Stomach (tissue), 9 donors: Measurements from ENCODE around the gene RCAN2. TPM values are rescaled to one million over a fixed set of nuclear protein-coding genes. Genes with fewer than 3 reads are reported as not detected.
"Not testable (repeated sequence)": the region's sequence is repeated elsewhere in the genome, so short reads cannot be mapped to it uniquely, and the experiment has no call there.

Source experiments
- DNase-seq, 2 donors: peaks; one replicate each; pipeline versions ENCODE4 v3.0.0 to v3.0.0-alpha.2; 2013 to 2019
- H3K27ac ChIP-seq, 5 donors: fragments of 200-600 bp in 4 of 5; sonication (generic) in 4 of 5; one replicate each; pipeline ENCODE4 v1.5.1; 2013 to 2019; ENCODE audit warnings: mild to moderate bottlenecking in 1 of 5, moderate library complexity in 1 of 5
- H3K27me3 ChIP-seq, 3 donors: fragments of 200-600 bp; sonication (generic); one replicate each; pipeline ENCODE4 v1.5.1; 2017 to 2019; ENCODE audit warnings: mixed run types in 1 of 3
- H3K36me3 ChIP-seq, 4 donors: fragments of 200-600 bp; sonication (generic); 1 replicate in 3 of 4; 2 replicates in 1 of 4; pipeline ENCODE4 v1.5.1; 2016 to 2019
- H3K4me1 ChIP-seq, 4 donors: fragments of 200-600 bp; sonication (generic); one replicate each; pipeline ENCODE4 v1.5.1; 2016 to 2019
- H3K4me3 ChIP-seq, 4 donors: fragments of 200-600 bp; sonication (generic) in 3 of 4; one replicate each; pipeline ENCODE4 v1.5.1; 2016 to 2019; ENCODE audit warnings: mild to moderate bottlenecking in 1 of 4
- H3K9me3 ChIP-seq, 4 donors: fragments of 200-600 bp; sonication (generic); one replicate each; pipeline ENCODE4 v1.5.1; 2016 to 2019
- EP300 ChIP-seq: sonication (generic); formaldehyde crosslinking; IDR thresholded peaks from one replicate; pipeline ENCODE4 v1.6.1; 2017; ENCODE audit warnings: antibody characterized with exemption
- POLR2A ChIP-seq, 4 donors: fragments of 450-650 bp; IDR thresholded peaks; one replicate each; pipeline ENCODE4 v1.6.1; 2016; ENCODE audit warnings: antibody characterized with exemption in 4 of 4, control low read depth in 2 of 4, mild to moderate bottlenecking in 1 of 4, moderate library complexity in 1 of 4
- POLR2AphosphoS5 ChIP-seq, 3 donors: sonication (generic); formaldehyde crosslinking; IDR thresholded peaks; one replicate each; pipeline ENCODE4 v1.6.1; 2016; ENCODE audit warnings: antibody characterized with exemption in 3 of 3
- WGBS, 5 donors: extraction: QIAGEN DNeasy Blood & Tissue Kit in 3 of 5; methylation state at CpG; one replicate each; pipeline versions ENCODE4 v1.1.5 to v1.1.7; 2013 to 2018; 5-methylcytosine and 5-hydroxymethylcytosine counted together
- intact Hi-C: fragments of 100-400 bp; cut with DNase I; formaldehyde crosslinking; loops from one replicate; pipeline ENCODE4 v1.15.1; 2023; ENCODE audit warnings: low total_unique reads
- polyA plus RNA-seq, 3 donors: library from polyadenylated mRNA; stranded (reverse); fragments of 200-250 nt; gene quantifications; one replicate each; pipeline ENCODE4 v1.2.3, GENCODE V29; 2013
- total RNA-seq, 5 donors: library from RNA; depleted of rRNA; stranded (reverse); fragments of >200 nt; gene quantifications; one replicate each; pipeline versions ENCODE4 v1.1.0 to v1.2.3, GENCODE V29; 2014 to 2016
- TF ChIP-seq, protein P1 (sequence below), 7 experiments: fragments of 450-650 bp in 4 of 7; fragments of 200-600 bp in 3 of 7; sonication (generic) in 3 of 7; IDR thresholded peaks; one replicate each; pipeline ENCODE4 v1.5.1; 2016 to 2019; ENCODE audit warnings: antibody characterized with exemption in 7 of 7, control low read depth in 2 of 7, mild to moderate bottlenecking in 1 of 7
- donor health status: healthy with polysubstance abuse.
- donor health status: Bipolar disorder and iron deficiency.
- donor health status: healthy.

The RCAN2 gene
- total and polyA plus RNA-seq, 8 donors, result 7.2 to 69.2 (median 21.4) TPM

DNA sequence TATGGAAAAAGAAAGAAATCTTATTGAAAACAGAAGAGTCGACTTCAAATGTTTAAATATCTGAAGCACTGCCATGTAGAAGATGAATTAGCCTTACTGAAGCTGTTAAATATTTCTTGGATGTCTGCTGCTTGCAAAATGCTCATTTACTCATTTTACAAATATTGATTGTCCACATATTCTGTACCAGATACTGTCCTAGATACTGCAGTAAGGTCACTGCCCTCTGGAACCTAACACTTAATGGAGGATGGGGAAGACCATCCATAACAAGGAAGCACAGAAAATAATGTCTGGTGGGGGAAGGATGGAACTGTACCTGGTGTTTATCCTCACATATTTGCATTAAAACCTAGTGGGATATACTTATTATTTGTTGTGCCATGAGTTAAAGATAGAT lies 99.0 kb downstream of the RCAN2 start:
- 67 to 72% (median 68%) methylated on average over 1 of the region's 1 CpG for WGBS, 5 donors
- Histone ChIP-seq H3K9me3 (no peaks in the 10 kb centered on the region), H3K36me3 (no peaks in the 10 kb centered on the region), H3K27ac (no peak overlapping the region), H3K4me3 (no peak overlapping the region), H3K27me3 (no peaks in the 10 kb centered on the region), H3K4me1 (peaks cover 0 to 16% (median 6%) of the 10 kb centered on the region in 4 donors)
- TF ChIP-seq POLR2A (IDR thresholded peaks at IDR 0.05) (no peak), EP300 (no peak), POLR2AphosphoS5 (IDR thresholded peaks at IDR 0.05) (no peak)
- TF ChIP-seq, protein P1, sequence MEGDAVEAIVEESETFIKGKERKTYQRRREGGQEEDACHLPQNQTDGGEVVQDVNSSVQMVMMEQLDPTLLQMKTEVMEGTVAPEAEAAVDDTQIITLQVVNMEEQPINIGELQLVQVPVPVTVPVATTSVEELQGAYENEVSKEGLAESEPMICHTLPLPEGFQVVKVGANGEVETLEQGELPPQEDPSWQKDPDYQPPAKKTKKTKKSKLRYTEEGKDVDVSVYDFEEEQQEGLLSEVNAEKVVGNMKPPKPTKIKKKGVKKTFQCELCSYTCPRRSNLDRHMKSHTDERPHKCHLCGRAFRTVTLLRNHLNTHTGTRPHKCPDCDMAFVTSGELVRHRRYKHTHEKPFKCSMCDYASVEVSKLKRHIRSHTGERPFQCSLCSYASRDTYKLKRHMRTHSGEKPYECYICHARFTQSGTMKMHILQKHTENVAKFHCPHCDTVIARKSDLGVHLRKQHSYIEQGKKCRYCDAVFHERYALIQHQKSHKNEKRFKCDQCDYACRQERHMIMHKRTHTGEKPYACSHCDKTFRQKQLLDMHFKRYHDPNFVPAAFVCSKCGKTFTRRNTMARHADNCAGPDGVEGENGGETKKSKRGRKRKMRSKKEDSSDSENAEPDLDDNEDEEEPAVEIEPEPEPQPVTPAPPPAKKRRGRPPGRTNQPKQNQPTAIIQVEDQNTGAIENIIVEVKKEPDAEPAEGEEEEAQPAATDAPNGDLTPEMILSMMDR (IDR thresholded peaks at IDR 0.05), result no peak
- DNase-seq, result no peak
- intact Hi-C loops, result no loop called here

DNA sequence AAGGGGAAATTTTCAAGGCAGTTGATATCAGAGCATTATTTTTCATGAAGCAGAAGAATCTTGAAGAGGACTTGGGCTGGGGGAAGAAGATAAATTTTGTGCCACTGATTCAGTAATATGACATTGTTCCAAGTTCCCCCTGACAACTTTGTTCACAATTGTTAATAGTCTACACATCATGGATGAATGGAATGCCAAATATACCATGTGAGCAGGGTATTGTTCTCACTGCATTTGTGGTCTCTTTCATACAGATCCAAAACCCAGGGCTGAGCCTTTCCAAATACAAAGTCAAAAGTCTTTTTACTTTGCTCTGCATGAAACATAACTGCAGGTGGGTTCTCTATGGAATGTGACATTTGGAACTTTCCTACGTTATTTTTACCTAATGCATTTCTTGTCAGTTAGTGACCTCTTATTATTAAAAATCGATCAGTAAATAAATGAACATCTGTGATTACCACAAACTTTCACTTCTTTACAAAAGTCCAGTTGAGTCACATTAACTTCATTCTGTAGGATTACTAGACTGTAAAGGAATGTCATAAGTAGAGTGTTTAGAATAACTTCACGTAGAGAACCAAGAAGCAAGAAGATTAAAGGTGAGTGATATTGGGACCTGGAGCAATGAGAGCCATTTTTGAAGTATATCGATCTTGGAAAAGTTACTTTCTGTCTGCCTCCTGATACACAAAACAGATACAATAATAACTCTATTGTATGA lies 100.9 kb downstream of the RCAN2 start:
- 78 to 87% (median 81%) methylated on average over 4 of the region's 4 CpGs for WGBS, 5 donors
- peaks cover 0 to 16% (median 3%) of the 10 kb centered on the region in 4 donors for H3K4me1 ChIP-seq
- H3K9me3 ChIP-seq, result no peaks in the 10 kb centered on the region
- H3K27ac ChIP-seq, result no peak overlapping the region
- TF ChIP-seq POLR2A (IDR thresholded peaks at IDR 0.05) (no peak), POLR2AphosphoS5 (IDR thresholded peaks at IDR 0.05) (no peak), EP300 (no peak)
- TF ChIP-seq, protein P1 (IDR thresholded peaks at IDR 0.05), result no peak
- DNase-seq, result no peak
- intact Hi-C loops, result no loop called here
- no peaks in the 10 kb centered on the region for H3K27me3 ChIP-seq
- no peak overlapping the region for H3K4me3 ChIP-seq
- H3K36me3 ChIP-seq, result no peaks in the 10 kb centered on the region

GRCh38 chr6:46387728-46388127 lies 103.5 kb downstream of the RCAN2 start:
- H3K4me3 ChIP-seq, H3K27ac ChIP-seq, H3K27me3 ChIP-seq, intact Hi-C loops, DNase-seq, H3K9me3 ChIP-seq, H3K36me3 ChIP-seq: not testable (repeated sequence)
- peaks cover 0 to 16% (median 3%) of the 10 kb centered on the region in 4 donors for H3K4me1 ChIP-seq
- 92 to 97% (median 94%) methylated on average over 5 of the region's 5 CpGs for WGBS, 5 donors

- Histone ChIP-seq H3K9me3 (no peaks in the 10 kb centered on the region), H3K36me3 (no peaks in the 10 kb centered on the region), H3K27me3 (no peaks in the 10 kb centered on the region), H3K4me1 (peaks cover 18 to 59% (median 32%) of the 10 kb centered on the region in 4 donors), H3K27ac (no peak overlapping the region), H3K4me3 (no peak overlapping the region)
- no peak for DNase-seq
- intact Hi-C loops, result no loop called here
- TF ChIP-seq EP300 (no peak), POLR2A (IDR thresholded peaks at IDR 0.05) (no peak), POLR2AphosphoS5 (IDR thresholded peaks at IDR 0.05) (no peak)
- TF ChIP-seq, protein P1 (IDR thresholded peaks at IDR 0.05), result no peak
- 48 to 85% (median 55%) methylated on average over 3 of the region's 3 CpGs for WGBS, 5 donors
Measured at GRCh38 chr6:46381579-46381978, 109.7 kb downstream of the RCAN2 start.

DNA sequence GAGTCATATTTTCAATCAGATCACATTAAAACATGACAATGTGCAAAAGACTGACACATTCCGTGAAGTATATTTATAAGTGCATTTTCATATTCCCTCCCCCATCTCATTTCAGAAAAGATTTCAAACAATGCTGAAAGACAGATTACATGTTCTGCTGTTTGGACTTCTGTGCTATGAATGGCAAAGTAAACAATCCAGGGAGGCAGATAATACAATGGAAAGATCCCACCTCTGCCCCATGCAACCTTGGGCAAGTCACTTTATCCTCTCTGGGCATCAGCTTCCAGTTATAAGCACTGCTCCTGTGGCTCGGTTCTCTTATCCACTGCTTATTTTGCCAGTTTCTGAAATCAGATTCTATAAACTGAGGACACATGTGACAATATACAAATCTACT lies 110.2 kb downstream of the RCAN2 start:
- Histone ChIP-seq H3K27me3 (no peaks in the 10 kb centered on the region), H3K36me3 (no peaks in the 10 kb centered on the region), H3K4me1 (peaks cover 20 to 59% (median 35%) of the 10 kb centered on the region in 4 donors), H3K27ac (no peak overlapping the region), H3K9me3 (no peaks in the 10 kb centered on the region), H3K4me3 (no peak overlapping the region)
- TF ChIP-seq POLR2A (IDR thresholded peaks at IDR 0.05) (no peak), POLR2AphosphoS5 (IDR thresholded peaks at IDR 0.05) (no peak), EP300 (no peak)
- TF ChIP-seq, protein P1 (IDR thresholded peaks at IDR 0.05), result no peak
- WGBS, 5 donors, result 24 to 47% (median 39%) methylated on average over 2 of the region's 2 CpGs
- intact Hi-C loops, result no loop called here
- DNase-seq, result no peak
